Measurements from ENCODE around the gene GUCA2B.

Gene GUCA2B

DNA sequence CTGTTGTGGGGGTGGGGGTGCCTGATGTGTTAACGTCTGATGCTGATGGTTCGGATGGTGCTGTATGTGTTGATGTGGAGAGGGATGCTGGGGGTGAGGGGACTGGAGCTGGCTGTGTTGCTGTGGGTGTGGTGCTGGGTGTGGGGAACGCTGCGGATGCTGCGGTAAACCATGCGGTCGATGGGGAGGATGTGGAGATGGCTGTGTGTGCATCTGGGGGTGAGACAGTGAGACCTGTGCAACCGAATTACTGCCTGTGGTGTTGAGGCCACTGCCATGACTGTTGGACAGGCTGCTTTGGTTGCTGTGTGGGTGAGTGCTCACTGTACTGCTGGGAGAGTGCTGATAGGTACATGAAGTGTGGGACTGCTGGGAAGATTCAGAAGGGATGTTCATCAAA is 38.1 kb downstream of the GUCA2B start:
- no peak for DNase-seq

DNA sequence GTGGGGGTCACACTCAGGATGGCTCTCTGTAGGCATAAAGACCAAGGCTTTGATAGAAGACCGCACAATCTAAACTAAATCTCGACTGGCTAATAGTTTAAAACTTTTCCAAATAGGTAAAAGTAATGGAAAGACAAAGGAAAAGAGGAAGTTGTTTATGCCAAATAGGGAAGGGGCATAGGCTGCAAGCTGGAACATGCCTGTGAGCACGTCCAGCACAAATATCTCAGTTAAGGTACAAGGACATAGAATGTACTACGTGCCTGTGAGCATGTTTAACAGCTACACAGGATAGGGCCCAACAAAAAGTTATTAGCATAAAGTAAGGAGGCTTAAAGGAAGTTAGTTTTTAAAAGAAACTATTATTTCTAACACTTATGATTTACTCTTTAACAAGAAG is 38.9 kb downstream of the GUCA2B start:
- no peak for DNase-seq

- DNase-seq: no peak
Measured at GRCh38 chr1:42195841-42196240, 42.6 kb downstream of the GUCA2B start.

- DNase-seq: no peak
Measured at GRCh38 chr1:42198251-42198650, 45.0 kb downstream of the GUCA2B start.

DNA sequence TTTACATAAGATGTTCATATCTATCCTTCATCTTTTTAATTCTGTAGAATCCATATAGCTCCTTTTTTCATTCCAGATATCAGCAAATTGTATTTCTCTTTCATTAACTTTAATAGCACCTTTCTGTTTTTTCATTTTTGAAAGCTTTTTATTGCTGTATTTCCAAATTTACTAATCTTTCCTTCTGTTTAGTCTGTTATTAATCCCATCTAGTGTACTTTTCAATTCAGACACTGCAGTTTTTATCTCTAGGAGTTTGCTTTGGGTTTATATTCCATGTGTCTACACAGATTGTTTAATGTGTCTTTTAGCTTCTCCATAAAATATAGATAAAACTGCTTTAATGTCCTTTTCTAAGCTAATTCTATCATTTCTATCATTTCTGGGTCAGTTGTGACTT is 48.8 kb downstream of the GUCA2B start:
- DNase-seq: no peak

Measured in AML-193 (cell line).